ENCODE results near the gene ABHD18.
"Not testable (repeated sequence)": the region's sequence is repeated elsewhere in the genome, so short reads cannot be mapped to it uniquely, and the experiment has no call there.

ABHD18 gene

GRCh38 chr4:128061566-128062536 lies 96.6 kb downstream of the ABHD18 start (continued):
- TF ChIP-seq, protein P1, sequence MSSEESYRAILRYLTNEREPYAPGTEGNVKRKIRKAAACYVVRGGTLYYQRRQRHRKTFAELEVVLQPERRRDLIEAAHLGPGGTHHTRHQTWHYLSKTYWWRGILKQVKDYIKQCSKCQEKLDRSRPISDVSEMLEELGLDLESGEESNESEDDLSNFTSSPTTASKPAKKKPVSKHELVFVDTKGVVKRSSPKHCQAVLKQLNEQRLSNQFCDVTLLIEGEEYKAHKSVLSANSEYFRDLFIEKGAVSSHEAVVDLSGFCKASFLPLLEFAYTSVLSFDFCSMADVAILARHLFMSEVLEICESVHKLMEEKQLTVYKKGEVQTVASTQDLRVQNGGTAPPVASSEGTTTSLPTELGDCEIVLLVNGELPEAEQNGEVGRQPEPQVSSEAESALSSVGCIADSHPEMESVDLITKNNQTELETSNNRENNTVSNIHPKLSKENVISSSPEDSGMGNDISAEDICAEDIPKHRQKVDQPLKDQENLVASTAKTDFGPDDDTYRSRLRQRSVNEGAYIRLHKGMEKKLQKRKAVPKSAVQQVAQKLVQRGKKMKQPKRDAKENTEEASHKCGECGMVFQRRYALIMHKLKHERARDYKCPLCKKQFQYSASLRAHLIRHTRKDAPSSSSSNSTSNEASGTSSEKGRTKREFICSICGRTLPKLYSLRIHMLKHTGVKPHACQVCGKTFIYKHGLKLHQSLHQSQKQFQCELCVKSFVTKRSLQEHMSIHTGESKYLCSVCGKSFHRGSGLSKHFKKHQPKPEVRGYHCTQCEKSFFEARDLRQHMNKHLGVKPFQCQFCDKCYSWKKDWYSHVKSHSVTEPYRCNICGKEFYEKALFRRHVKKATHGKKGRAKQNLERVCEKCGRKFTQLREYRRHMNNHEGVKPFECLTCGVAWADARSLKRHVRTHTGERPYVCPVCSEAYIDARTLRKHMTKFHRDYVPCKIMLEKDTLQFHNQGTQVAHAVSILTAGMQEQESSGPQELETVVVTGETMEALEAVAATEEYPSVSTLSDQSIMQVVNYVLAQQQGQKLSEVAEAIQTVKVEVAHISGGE (tag by site-specific recombination; conservative IDR thresholded peaks at IDR 0.05; ENCODE audit: low read depth), result peak; percentile 47
- TF ChIP-seq ELK4 (IDR thresholded peaks at IDR 0.05; ENCODE audit: borderline replicate concordance, low read depth, low read length), result no peak
- TF ChIP-seq GFI1B (tag by site-specific recombination; IDR thresholded peaks at IDR 0.05), result no peak
- peak; percentile 95 for TF ChIP-seq ZBTB20 (tag by site-specific recombination; IDR thresholded peaks at IDR 0.05)
- no peak for TF ChIP-seq KLF9 (tag by site-specific recombination; IDR thresholded peaks at IDR 0.05; ENCODE audit: low read depth)
- TF ChIP-seq, protein P2, sequence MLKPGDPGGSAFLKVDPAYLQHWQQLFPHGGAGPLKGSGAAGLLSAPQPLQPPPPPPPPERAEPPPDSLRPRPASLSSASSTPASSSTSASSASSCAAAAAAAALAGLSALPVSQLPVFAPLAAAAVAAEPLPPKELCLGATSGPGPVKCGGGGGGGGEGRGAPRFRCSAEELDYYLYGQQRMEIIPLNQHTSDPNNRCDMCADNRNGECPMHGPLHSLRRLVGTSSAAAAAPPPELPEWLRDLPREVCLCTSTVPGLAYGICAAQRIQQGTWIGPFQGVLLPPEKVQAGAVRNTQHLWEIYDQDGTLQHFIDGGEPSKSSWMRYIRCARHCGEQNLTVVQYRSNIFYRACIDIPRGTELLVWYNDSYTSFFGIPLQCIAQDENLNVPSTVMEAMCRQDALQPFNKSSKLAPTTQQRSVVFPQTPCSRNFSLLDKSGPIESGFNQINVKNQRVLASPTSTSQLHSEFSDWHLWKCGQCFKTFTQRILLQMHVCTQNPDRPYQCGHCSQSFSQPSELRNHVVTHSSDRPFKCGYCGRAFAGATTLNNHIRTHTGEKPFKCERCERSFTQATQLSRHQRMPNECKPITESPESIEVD (tag by site-specific recombination; IDR thresholded peaks at IDR 0.05), result no peak
- TF ChIP-seq ZBTB8A (tag by site-specific recombination; IDR thresholded peaks at IDR 0.05), result peak; percentile 73
- peak; percentile 76 for TF ChIP-seq ZNF341 (tag by site-specific recombination; IDR thresholded peaks at IDR 0.05; ENCODE audit: low read depth)
- no peak for TF ChIP-seq ZNF175 (tag by site-specific recombination; IDR thresholded peaks at IDR 0.05)
- TF ChIP-seq, protein P3, sequence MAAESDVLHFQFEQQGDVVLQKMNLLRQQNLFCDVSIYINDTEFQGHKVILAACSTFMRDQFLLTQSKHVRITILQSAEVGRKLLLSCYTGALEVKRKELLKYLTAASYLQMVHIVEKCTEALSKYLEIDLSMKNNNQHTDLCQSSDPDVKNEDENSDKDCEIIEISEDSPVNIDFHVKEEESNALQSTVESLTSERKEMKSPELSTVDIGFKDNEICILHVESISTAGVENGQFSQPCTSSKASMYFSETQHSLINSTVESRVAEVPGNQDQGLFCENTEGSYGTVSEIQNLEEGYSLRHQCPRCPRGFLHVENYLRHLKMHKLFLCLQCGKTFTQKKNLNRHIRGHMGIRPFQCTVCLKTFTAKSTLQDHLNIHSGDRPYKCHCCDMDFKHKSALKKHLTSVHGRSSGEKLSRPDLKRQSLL (tag by site-specific recombination; IDR thresholded peaks at IDR 0.05), result no peak
- TF ChIP-seq SP2 (tag by site-specific recombination; IDR thresholded peaks at IDR 0.05), result peak; percentile 72
- TF ChIP-seq FEZF1 (tag by site-specific recombination; IDR thresholded peaks at IDR 0.05), result no peak
- peak; percentile 61 for TF ChIP-seq GLIS2 (tag by site-specific recombination; IDR thresholded peaks at IDR 0.05)
- 0 out of 2 replicates have a peak, but pooled peaks have one; percentile 38 for TF ChIP-seq ZFP37 (tag by site-specific recombination; IDR thresholded peaks at IDR 0.05)
- no peak for TF ChIP-seq ZNF133 (tag by site-specific recombination; IDR thresholded peaks at IDR 0.05)
- TF ChIP-seq, protein P4, sequence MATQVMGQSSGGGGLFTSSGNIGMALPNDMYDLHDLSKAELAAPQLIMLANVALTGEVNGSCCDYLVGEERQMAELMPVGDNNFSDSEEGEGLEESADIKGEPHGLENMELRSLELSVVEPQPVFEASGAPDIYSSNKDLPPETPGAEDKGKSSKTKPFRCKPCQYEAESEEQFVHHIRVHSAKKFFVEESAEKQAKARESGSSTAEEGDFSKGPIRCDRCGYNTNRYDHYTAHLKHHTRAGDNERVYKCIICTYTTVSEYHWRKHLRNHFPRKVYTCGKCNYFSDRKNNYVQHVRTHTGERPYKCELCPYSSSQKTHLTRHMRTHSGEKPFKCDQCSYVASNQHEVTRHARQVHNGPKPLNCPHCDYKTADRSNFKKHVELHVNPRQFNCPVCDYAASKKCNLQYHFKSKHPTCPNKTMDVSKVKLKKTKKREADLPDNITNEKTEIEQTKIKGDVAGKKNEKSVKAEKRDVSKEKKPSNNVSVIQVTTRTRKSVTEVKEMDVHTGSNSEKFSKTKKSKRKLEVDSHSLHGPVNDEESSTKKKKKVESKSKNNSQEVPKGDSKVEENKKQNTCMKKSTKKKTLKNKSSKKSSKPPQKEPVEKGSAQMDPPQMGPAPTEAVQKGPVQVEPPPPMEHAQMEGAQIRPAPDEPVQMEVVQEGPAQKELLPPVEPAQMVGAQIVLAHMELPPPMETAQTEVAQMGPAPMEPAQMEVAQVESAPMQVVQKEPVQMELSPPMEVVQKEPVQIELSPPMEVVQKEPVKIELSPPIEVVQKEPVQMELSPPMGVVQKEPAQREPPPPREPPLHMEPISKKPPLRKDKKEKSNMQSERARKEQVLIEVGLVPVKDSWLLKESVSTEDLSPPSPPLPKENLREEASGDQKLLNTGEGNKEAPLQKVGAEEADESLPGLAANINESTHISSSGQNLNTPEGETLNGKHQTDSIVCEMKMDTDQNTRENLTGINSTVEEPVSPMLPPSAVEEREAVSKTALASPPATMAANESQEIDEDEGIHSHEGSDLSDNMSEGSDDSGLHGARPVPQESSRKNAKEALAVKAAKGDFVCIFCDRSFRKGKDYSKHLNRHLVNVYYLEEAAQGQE (tag by site-specific recombination; IDR thresholded peaks at IDR 0.05), result no peak
- no peak for TF ChIP-seq ZNF639 (tag by site-specific recombination; IDR thresholded peaks at IDR 0.05)
- TF ChIP-seq ZNF433 (tag by site-specific recombination; IDR thresholded peaks at IDR 0.05; ENCODE audit: low read depth), result no peak
- no peak for TF ChIP-seq ZNF174 (tag by site-specific recombination; IDR thresholded peaks at IDR 0.05)

DNA sequence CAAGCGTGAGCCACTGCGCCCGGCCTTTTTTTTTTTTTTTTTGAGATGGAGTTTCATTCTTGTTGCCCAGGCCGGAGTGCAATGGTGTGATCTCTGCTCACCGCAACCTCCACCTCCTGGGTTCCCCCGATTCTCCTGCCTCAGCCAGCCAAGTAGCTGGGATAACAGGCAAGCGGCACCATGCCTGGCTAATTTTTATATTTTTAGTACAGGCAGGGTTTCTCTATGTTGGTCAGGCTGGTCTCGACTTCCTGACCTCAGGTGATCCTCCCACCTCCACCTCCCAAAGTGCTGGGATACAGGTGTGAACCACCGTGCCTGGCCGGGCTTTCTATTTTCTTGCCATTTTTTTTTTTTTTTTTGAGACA lies 101.2 kb downstream of the ABHD18 start:
- H3K36me3 ChIP-seq (ENCODE audit: control insufficient read depth in 2 of 2, insufficient read depth in 1 of 2, low read length in 2 of 2); H3K9me3 ChIP-seq (ENCODE audit: control insufficient read depth, insufficient read depth, low read depth, low read length); POLR2A ChIA-PET; CTCF ChIA-PET; H3K27ac ChIP-seq (ENCODE audit: extremely low read depth, low read depth, low read length); H3K4me3 ChIP-seq (ENCODE audit: low read depth, low read length); H3K4me1 ChIP-seq (ENCODE audit: control insufficient read depth, insufficient read depth, low read length): not testable (repeated sequence)

Measured in HEK293 (cell line).